Measurements from ENCODE around the gene IL6. TPM values are rescaled to one million over a fixed set of nuclear protein-coding genes. Genes with fewer than 3 reads are reported as not detected.

IL6 gene
- total and polyA plus RNA-seq, 9 of the 15 experiments (the other 6 are each of a cell fraction or from before 2014, with no cell fraction given) = 0.76 to 2.9 (median 1.5) TPM

DNA sequence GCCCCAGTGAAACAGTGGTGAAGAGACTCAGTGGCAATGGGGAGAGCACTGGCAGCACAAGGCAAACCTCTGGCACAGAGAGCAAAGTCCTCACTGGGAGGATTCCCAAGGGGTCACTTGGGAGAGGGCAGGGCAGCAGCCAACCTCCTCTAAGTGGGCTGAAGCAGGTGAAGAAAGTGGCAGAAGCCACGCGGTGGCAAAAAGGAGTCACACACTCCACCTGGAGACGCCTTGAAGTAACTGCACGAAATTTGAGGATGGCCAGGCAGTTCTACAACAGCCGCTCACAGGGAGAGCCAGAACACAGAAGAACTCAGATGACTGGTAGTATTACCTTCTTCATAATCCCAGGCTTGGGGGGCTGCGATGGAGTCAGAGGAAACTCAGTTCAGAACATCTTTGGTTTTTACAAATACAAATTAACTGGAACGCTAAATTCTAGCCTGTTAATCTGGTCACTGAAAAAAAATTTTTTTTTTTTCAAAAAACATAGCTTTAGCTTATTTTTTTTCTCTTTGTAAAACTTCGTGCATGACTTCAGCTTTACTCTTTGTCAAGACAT, 574 bp upstream of the IL6 start (continued):
- TF ChIP-seq, protein P1, sequence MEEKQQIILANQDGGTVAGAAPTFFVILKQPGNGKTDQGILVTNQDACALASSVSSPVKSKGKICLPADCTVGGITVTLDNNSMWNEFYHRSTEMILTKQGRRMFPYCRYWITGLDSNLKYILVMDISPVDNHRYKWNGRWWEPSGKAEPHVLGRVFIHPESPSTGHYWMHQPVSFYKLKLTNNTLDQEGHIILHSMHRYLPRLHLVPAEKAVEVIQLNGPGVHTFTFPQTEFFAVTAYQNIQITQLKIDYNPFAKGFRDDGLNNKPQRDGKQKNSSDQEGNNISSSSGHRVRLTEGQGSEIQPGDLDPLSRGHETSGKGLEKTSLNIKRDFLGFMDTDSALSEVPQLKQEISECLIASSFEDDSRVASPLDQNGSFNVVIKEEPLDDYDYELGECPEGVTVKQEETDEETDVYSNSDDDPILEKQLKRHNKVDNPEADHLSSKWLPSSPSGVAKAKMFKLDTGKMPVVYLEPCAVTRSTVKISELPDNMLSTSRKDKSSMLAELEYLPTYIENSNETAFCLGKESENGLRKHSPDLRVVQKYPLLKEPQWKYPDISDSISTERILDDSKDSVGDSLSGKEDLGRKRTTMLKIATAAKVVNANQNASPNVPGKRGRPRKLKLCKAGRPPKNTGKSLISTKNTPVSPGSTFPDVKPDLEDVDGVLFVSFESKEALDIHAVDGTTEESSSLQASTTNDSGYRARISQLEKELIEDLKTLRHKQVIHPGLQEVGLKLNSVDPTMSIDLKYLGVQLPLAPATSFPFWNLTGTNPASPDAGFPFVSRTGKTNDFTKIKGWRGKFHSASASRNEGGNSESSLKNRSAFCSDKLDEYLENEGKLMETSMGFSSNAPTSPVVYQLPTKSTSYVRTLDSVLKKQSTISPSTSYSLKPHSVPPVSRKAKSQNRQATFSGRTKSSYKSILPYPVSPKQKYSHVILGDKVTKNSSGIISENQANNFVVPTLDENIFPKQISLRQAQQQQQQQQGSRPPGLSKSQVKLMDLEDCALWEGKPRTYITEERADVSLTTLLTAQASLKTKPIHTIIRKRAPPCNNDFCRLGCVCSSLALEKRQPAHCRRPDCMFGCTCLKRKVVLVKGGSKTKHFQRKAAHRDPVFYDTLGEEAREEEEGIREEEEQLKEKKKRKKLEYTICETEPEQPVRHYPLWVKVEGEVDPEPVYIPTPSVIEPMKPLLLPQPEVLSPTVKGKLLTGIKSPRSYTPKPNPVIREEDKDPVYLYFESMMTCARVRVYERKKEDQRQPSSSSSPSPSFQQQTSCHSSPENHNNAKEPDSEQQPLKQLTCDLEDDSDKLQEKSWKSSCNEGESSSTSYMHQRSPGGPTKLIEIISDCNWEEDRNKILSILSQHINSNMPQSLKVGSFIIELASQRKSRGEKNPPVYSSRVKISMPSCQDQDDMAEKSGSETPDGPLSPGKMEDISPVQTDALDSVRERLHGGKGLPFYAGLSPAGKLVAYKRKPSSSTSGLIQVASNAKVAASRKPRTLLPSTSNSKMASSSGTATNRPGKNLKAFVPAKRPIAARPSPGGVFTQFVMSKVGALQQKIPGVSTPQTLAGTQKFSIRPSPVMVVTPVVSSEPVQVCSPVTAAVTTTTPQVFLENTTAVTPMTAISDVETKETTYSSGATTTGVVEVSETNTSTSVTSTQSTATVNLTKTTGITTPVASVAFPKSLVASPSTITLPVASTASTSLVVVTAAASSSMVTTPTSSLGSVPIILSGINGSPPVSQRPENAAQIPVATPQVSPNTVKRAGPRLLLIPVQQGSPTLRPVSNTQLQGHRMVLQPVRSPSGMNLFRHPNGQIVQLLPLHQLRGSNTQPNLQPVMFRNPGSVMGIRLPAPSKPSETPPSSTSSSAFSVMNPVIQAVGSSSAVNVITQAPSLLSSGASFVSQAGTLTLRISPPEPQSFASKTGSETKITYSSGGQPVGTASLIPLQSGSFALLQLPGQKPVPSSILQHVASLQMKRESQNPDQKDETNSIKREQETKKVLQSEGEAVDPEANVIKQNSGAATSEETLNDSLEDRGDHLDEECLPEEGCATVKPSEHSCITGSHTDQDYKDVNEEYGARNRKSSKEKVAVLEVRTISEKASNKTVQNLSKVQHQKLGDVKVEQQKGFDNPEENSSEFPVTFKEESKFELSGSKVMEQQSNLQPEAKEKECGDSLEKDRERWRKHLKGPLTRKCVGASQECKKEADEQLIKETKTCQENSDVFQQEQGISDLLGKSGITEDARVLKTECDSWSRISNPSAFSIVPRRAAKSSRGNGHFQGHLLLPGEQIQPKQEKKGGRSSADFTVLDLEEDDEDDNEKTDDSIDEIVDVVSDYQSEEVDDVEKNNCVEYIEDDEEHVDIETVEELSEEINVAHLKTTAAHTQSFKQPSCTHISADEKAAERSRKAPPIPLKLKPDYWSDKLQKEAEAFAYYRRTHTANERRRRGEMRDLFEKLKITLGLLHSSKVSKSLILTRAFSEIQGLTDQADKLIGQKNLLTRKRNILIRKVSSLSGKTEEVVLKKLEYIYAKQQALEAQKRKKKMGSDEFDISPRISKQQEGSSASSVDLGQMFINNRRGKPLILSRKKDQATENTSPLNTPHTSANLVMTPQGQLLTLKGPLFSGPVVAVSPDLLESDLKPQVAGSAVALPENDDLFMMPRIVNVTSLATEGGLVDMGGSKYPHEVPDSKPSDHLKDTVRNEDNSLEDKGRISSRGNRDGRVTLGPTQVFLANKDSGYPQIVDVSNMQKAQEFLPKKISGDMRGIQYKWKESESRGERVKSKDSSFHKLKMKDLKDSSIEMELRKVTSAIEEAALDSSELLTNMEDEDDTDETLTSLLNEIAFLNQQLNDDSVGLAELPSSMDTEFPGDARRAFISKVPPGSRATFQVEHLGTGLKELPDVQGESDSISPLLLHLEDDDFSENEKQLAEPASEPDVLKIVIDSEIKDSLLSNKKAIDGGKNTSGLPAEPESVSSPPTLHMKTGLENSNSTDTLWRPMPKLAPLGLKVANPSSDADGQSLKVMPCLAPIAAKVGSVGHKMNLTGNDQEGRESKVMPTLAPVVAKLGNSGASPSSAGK (IDR thresholded peaks at IDR 0.05) = peak; percentile 86
- TF ChIP-seq MIER1 (IDR thresholded peaks at IDR 0.05; ENCODE audit: low read depth) (no peak), CCAR2 (IDR thresholded peaks at IDR 0.05; ENCODE audit: low read depth, low read length) (no peak), NR2C1 (IDR thresholded peaks at IDR 0.05) (no peak), NR2C1 (tag; IDR thresholded peaks at IDR 0.05) (peak; percentile 51; the same call in 1 of the 2 replicates), PCBP1 (IDR thresholded peaks at IDR 0.05; ENCODE audit: low read depth, low read length, poor library complexity, severe bottlenecking) (no peak), ZNF184 (CRISPR knock-in tag; IDR thresholded peaks at IDR 0.05) (no peak), NR2C2 (CRISPR knock-in tag; IDR thresholded peaks at IDR 0.05) (no peak), NR2C2 (tag; IDR thresholded peaks at IDR 0.05) (no peak), PTRF (tag; IDR thresholded peaks at IDR 0.05) (no peak), L3MBTL2 (IDR thresholded peaks at IDR 0.05) (peak; percentile 88)
- TF ChIP-seq, protein P2, sequence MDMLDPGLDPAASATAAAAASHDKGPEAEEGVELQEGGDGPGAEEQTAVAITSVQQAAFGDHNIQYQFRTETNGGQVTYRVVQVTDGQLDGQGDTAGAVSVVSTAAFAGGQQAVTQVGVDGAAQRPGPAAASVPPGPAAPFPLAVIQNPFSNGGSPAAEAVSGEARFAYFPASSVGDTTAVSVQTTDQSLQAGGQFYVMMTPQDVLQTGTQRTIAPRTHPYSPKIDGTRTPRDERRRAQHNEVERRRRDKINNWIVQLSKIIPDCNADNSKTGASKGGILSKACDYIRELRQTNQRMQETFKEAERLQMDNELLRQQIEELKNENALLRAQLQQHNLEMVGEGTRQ (CRISPR knock-in tag; IDR thresholded peaks at IDR 0.05) = no peak
- TF ChIP-seq, protein P3, sequence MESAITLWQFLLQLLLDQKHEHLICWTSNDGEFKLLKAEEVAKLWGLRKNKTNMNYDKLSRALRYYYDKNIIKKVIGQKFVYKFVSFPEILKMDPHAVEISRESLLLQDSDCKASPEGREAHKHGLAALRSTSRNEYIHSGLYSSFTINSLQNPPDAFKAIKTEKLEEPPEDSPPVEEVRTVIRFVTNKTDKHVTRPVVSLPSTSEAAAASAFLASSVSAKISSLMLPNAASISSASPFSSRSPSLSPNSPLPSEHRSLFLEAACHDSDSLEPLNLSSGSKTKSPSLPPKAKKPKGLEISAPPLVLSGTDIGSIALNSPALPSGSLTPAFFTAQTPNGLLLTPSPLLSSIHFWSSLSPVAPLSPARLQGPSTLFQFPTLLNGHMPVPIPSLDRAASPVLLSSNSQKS (CRISPR knock-in tag; IDR thresholded peaks at IDR 0.05) = no peak
- TF ChIP-seq, protein P4, sequence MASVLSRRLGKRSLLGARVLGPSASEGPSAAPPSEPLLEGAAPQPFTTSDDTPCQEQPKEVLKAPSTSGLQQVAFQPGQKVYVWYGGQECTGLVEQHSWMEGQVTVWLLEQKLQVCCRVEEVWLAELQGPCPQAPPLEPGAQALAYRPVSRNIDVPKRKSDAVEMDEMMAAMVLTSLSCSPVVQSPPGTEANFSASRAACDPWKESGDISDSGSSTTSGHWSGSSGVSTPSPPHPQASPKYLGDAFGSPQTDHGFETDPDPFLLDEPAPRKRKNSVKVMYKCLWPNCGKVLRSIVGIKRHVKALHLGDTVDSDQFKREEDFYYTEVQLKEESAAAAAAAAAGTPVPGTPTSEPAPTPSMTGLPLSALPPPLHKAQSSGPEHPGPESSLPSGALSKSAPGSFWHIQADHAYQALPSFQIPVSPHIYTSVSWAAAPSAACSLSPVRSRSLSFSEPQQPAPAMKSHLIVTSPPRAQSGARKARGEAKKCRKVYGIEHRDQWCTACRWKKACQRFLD (CRISPR knock-in tag; IDR thresholded peaks at IDR 0.05) = 0 out of 2 replicates have a peak, but pooled peaks have one; percentile 56
